ENCODE data around the gene THOC6.

Gene THOC6

GRCh38 chr16:3008690-3009037, 15.2 kb upstream of the THOC6 start:
- no peak overlapping the region for H3K27ac ChIP-seq (ENCODE audit: low read depth, low read length)
- no peak overlapping the region for H2AFZ ChIP-seq (ENCODE audit: low read length, unreplicated experiment)
- no peaks in the 10 kb centered on the region for H3K79me2 ChIP-seq (ENCODE audit: control insufficient read depth, insufficient read depth, low read length, unreplicated experiment)
- no peaks in the 10 kb centered on the region for H3K36me3 ChIP-seq (ENCODE audit: insufficient read depth, low read length)
- peaks cover 22% of the 10 kb centered on the region; the same call in 1 of the 2 replicates for H3K27me3 ChIP-seq (ENCODE audit: insufficient read depth, low read length)
- no peak overlapping the region for H3K4me3 ChIP-seq (ENCODE audit: low read depth, low read length)
- peaks cover 11% of the 10 kb centered on the region for H3K4me1 ChIP-seq (ENCODE audit: control insufficient read depth, insufficient read depth, low read length, unreplicated experiment)

- Histone ChIP-seq H3K79me2 (ENCODE audit: control insufficient read depth, insufficient read depth, low read length, unreplicated experiment) (no peaks in the 10 kb centered on the region), H3K4me1 (ENCODE audit: control insufficient read depth, insufficient read depth, low read length, unreplicated experiment) (peaks cover 11% of the 10 kb centered on the region)
Observed at GRCh38 chr16:3009568-3010390, 14.1 kb upstream of the THOC6 start.

GRCh38 chr16:3010510-3010909, 13.3 kb upstream of the THOC6 start:
- Histone ChIP-seq H3K27me3 (ENCODE audit: insufficient read depth, low read length) (peaks cover 23% of the 10 kb centered on the region; the same call in 1 of the 2 replicates), H3K4me1 (ENCODE audit: control insufficient read depth, insufficient read depth, low read length, unreplicated experiment) (peaks cover 11% of the 10 kb centered on the region), H3K36me3 (ENCODE audit: insufficient read depth, low read length) (no peaks in the 10 kb centered on the region), H3K79me2 (ENCODE audit: control insufficient read depth, insufficient read depth, low read length, unreplicated experiment) (no peaks in the 10 kb centered on the region), H2AFZ (ENCODE audit: low read length, unreplicated experiment) (no peak overlapping the region), H3K4me3 (ENCODE audit: low read depth, low read length) (no peak overlapping the region), H3K27ac (ENCODE audit: low read depth, low read length) (no peak overlapping the region)

More at GRCh38 chr16:3009568-3010390, 14.1 kb upstream of the THOC6 start:
- Histone ChIP-seq H3K4me3 (ENCODE audit: low read depth, low read length) (no peak overlapping the region), H3K27ac (ENCODE audit: low read depth, low read length) (no peak overlapping the region), H2AFZ (ENCODE audit: low read length, unreplicated experiment) (no peak overlapping the region), H3K27me3 (ENCODE audit: insufficient read depth, low read length) (peaks cover 23% of the 10 kb centered on the region; the same call in 1 of the 2 replicates), H3K36me3 (ENCODE audit: insufficient read depth, low read length) (no peaks in the 10 kb centered on the region)

- Histone ChIP-seq H3K79me2 (ENCODE audit: control insufficient read depth, insufficient read depth, low read length, unreplicated experiment) (no peaks in the 10 kb centered on the region), H3K4me3 (ENCODE audit: low read depth, low read length) (no peak overlapping the region), H3K27ac (ENCODE audit: low read depth, low read length) (no peak overlapping the region), H2AFZ (ENCODE audit: low read length, unreplicated experiment) (no peak overlapping the region), H3K36me3 (ENCODE audit: insufficient read depth, low read length) (no peaks in the 10 kb centered on the region), H3K27me3 (ENCODE audit: insufficient read depth, low read length) (peaks cover 23% of the 10 kb centered on the region; the same call in 1 of the 2 replicates), H3K4me1 (ENCODE audit: control insufficient read depth, insufficient read depth, low read length, unreplicated experiment) (peaks cover 11% of the 10 kb centered on the region)
Observed at GRCh38 chr16:3012246-3012645, 11.6 kb upstream of the THOC6 start.

- Histone ChIP-seq H3K4me1 (ENCODE audit: control insufficient read depth, insufficient read depth, low read length, unreplicated experiment) (peaks cover 9% of the 10 kb centered on the region), H2AFZ (ENCODE audit: low read length, unreplicated experiment) (no peak within 1 kb of the TSS), H3K27ac (ENCODE audit: low read depth, low read length) (no peak within 1 kb of the TSS), H3K27me3 (ENCODE audit: insufficient read depth, low read length) (peaks cover 23% of the 10 kb centered on the region; the same call in 1 of the 2 replicates), H3K4me3 (ENCODE audit: low read depth, low read length) (no peak within 1 kb of the TSS), H3K36me3 (ENCODE audit: insufficient read depth, low read length) (no peaks in the 10 kb centered on the region), H3K79me2 (ENCODE audit: control insufficient read depth, insufficient read depth, low read length, unreplicated experiment) (no peaks in the 10 kb centered on the region)
Observed at GRCh38 chr16:3012828-3013420, 10.9 kb upstream of the THOC6 start, which contains the start of gene CLDN9. Gene CLDN9, plus strand, starts transcription at chr16:3012923. Its CDS starts 440 bp downstream, at chr16:3013363.

GRCh38 chr16:3013491-3013951, 10.3 kb upstream of the THOC6 start:
- H3K4me1 ChIP-seq (ENCODE audit: control insufficient read depth, insufficient read depth, low read length, unreplicated experiment): peaks cover 5% of the 10 kb centered on the region
- H3K27ac ChIP-seq (ENCODE audit: low read depth, low read length): no peak overlapping the region
- H2AFZ ChIP-seq (ENCODE audit: low read length, unreplicated experiment): no peak overlapping the region
- no peak overlapping the region for H3K4me3 ChIP-seq (ENCODE audit: low read depth, low read length)
- H3K36me3 ChIP-seq (ENCODE audit: insufficient read depth, low read length): no peaks in the 10 kb centered on the region
- H3K27me3 ChIP-seq (ENCODE audit: insufficient read depth, low read length): peaks cover 23% of the 10 kb centered on the region; the same call in 1 of the 2 replicates
- no peaks in the 10 kb centered on the region for H3K79me2 ChIP-seq (ENCODE audit: control insufficient read depth, insufficient read depth, low read length, unreplicated experiment)

- Histone ChIP-seq H3K79me2 (ENCODE audit: control insufficient read depth, insufficient read depth, low read length, unreplicated experiment) (no peaks in the 10 kb centered on the region), H3K27ac (ENCODE audit: low read depth, low read length) (no peak overlapping the region), H2AFZ (ENCODE audit: low read length, unreplicated experiment) (no peak overlapping the region), H3K4me3 (ENCODE audit: low read depth, low read length) (no peak overlapping the region), H3K4me1 (ENCODE audit: control insufficient read depth, insufficient read depth, low read length, unreplicated experiment) (peaks cover 5% of the 10 kb centered on the region), H3K36me3 (ENCODE audit: insufficient read depth, low read length) (no peaks in the 10 kb centered on the region), H3K27me3 (ENCODE audit: insufficient read depth, low read length) (peaks cover 23% of the 10 kb centered on the region; the same call in 1 of the 2 replicates)
Observed at GRCh38 chr16:3013998-3014690, 9.7 kb upstream of the THOC6 start.

GRCh38 chr16:3014971-3015370, 8.9 kb upstream of the THOC6 start:
- Histone ChIP-seq H3K27ac (ENCODE audit: low read depth, low read length) (no peak overlapping the region), H3K36me3 (ENCODE audit: insufficient read depth, low read length) (no peaks in the 10 kb centered on the region), H3K79me2 (ENCODE audit: control insufficient read depth, insufficient read depth, low read length, unreplicated experiment) (no peaks in the 10 kb centered on the region), H3K4me1 (ENCODE audit: control insufficient read depth, insufficient read depth, low read length, unreplicated experiment) (peaks cover 5% of the 10 kb centered on the region), H2AFZ (ENCODE audit: low read length, unreplicated experiment) (no peak overlapping the region), H3K27me3 (ENCODE audit: insufficient read depth, low read length) (peaks cover 23% of the 10 kb centered on the region; the same call in 1 of the 2 replicates), H3K4me3 (ENCODE audit: low read depth, low read length) (no peak overlapping the region)

- H3K79me2 ChIP-seq (ENCODE audit: control insufficient read depth, insufficient read depth, low read length, unreplicated experiment): no peaks in the 10 kb centered on the region
- peaks cover 23% of the 10 kb centered on the region; the same call in 1 of the 2 replicates for H3K27me3 ChIP-seq (ENCODE audit: insufficient read depth, low read length)
- no peak overlapping the region for H3K4me3 ChIP-seq (ENCODE audit: low read depth, low read length)
- no peak overlapping the region for H3K27ac ChIP-seq (ENCODE audit: low read depth, low read length)
- no peak overlapping the region for H2AFZ ChIP-seq (ENCODE audit: low read length, unreplicated experiment)
- peaks cover 5% of the 10 kb centered on the region for H3K4me1 ChIP-seq (ENCODE audit: control insufficient read depth, insufficient read depth, low read length, unreplicated experiment)
- no peaks in the 10 kb centered on the region for H3K36me3 ChIP-seq (ENCODE audit: insufficient read depth, low read length)
Observed at GRCh38 chr16:3015865-3016521, 7.8 kb upstream of the THOC6 start.

GRCh38 chr16:3017344-3017743, 6.5 kb upstream of the THOC6 start:
- Histone ChIP-seq H3K27ac (ENCODE audit: low read depth, low read length) (no peak overlapping the region), H3K79me2 (ENCODE audit: control insufficient read depth, insufficient read depth, low read length, unreplicated experiment) (no peaks in the 10 kb centered on the region), H3K27me3 (ENCODE audit: insufficient read depth, low read length) (peaks cover 14% of the 10 kb centered on the region; the same call in 1 of the 2 replicates), H2AFZ (ENCODE audit: low read length, unreplicated experiment) (no peak overlapping the region), H3K4me3 (ENCODE audit: low read depth, low read length) (no peak overlapping the region), H3K36me3 (ENCODE audit: insufficient read depth, low read length) (no peaks in the 10 kb centered on the region), H3K4me1 (ENCODE audit: control insufficient read depth, insufficient read depth, low read length, unreplicated experiment) (peaks cover 5% of the 10 kb centered on the region)
